ENCODE measurements around the gene RPL37.
"Not testable (repeated sequence)": the region's sequence is repeated elsewhere in the genome, so short reads cannot be mapped to it uniquely, and the experiment has no call there.

The RPL37 gene

GRCh38 chr5:40832345-40832744 is 2.7 kb downstream of the RPL37 start:
- DNase-seq, result no peak

- no peak for DNase-seq
These were observed 3.4 kb downstream of the RPL37 start for GRCh38 chr5:40831346-40832210.

- DNase-seq, result no peak
These were observed 5.1 kb downstream of the RPL37 start for GRCh38 chr5:40829748-40830533.

GRCh38 chr5:40828690-40829661 is 6.0 kb downstream of the RPL37 start:
- no peak for DNase-seq

GRCh38 chr5:40828021-40828631 is 6.9 kb downstream of the RPL37 start:
- DNase-seq, result no peak

GRCh38 chr5:40827188-40827977 is 7.6 kb downstream of the RPL37 start:
- no peak for DNase-seq

GRCh38 chr5:40826489-40827187 is 8.4 kb downstream of the RPL37 start:
- DNase-seq, result no peak

- not testable (repeated sequence) for DNase-seq
These were observed 9.5 kb downstream of the RPL37 start for GRCh38 chr5:40825461-40826043.

- no peak for DNase-seq
These were observed 11.6 kb downstream of the RPL37 start for GRCh38 chr5:40823459-40823858.

- no peak for DNase-seq
These were observed 21.2 kb downstream of the RPL37 start for GRCh38 chr5:40813698-40814281.

- no peak for DNase-seq
These were observed 22.9 kb downstream of the RPL37 start for GRCh38 chr5:40812125-40812524.

GRCh38 chr5:40801771-40802562 is 33.1 kb downstream of the RPL37 start:
- no peak for DNase-seq

- DNase-seq, result no peak
These were observed 35.8 kb downstream of the RPL37 start for GRCh38 chr5:40799258-40799657.

- DNase-seq, result no peak
These were observed 36.2 kb downstream of the RPL37 start for GRCh38 chr5:40798801-40799210.

- peak; percentile 60 for DNase-seq
These were observed 36.8 kb downstream of the RPL37 start, which contains the start of gene PRKAA1 for GRCh38 chr5:40798012-40798800. PRKAA1 (minus strand) TSS chr5:40798374; CDS start chr5:40798189, 185 bp downstream.

GRCh38 chr5:40797273-40798011 is 37.6 kb downstream of the RPL37 start:
- DNase-seq, result peak; percentile 25

- DNase-seq, result no peak
These were observed 38.5 kb downstream of the RPL37 start for GRCh38 chr5:40796487-40796889.
